Stimulated activated CD4-positive, alpha-beta T cell treated with anti-CD3 and anti-CD28 coated beads, Interleukin-15, amount 100 ng/mL, for 48 hours (primary cell): ENCODE data around the gene COA4.
"Not testable (repeated sequence)": the region's sequence is repeated elsewhere in the genome, so short reads cannot be mapped to it uniquely, and the experiment has no call there.

ENCODE experiments used
- DNase-seq, 2 donors: peaks; one replicate each; pipeline ENCODE4 v3.0.0-alpha.2; 2020; ENCODE audit warnings: low read depth in 2 of 2

Gene COA4

GRCh38 chr11:73876424-73877310, at the start of gene COA4, which contains the start of gene PAAF1:
Gene COA4 (minus strand): TSS chr11:73876846. CDS start chr11:73873378, 3,468 bp downstream.
Gene PAAF1 (plus strand): TSS chr11:73876999. CDS start chr11:73877022, 23 bp downstream.
- peak; percentile 94 to 95 for DNase-seq

DNA sequence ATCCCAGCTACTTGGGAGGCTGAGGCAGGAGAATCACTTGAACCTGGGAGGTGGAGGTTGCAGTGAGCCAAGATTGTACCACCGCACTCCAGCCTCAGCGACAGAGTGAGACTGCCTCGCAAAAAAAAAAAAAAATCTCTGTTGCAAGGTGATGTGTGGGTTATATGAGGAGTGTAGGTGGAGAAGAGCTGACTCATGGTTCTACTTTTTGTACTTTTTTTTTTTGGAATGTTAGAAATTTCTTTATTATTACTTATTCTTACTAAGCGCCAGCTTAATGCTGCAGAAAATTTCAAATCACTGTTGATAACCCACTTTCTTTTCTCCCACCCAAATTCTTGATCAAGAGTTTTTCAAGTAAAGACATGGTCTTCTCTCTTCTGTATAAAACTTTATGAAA, 44.5 kb upstream of the COA4 start:
- no peak for DNase-seq

DNA sequence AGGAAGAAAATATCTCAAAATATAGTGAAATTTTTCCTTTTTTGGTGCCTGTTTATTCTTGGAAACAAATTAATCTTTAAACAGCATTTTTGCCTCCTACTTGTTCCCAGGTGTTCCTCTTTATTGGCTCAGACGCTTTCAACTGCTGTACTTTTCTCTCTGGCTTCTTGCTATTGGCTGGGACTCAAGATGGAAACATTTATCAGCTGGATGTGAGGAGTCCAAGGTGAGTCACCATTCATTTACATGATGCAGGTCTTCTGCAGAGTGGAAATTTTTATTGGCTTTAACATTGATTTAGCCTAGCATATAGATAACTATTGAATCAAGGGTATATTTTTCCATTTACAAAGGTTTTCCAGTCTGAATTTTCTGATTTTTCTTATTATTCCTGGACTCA, 39.8 kb upstream of the COA4 start:
- DNase-seq = no peak

GRCh38 chr11:73914284-73914683, 37.6 kb upstream of the COA4 start:
- no peak for DNase-seq

- no peak for DNase-seq
Measured at GRCh38 chr11:73913472-73913871, 36.8 kb upstream of the COA4 start.

DNA sequence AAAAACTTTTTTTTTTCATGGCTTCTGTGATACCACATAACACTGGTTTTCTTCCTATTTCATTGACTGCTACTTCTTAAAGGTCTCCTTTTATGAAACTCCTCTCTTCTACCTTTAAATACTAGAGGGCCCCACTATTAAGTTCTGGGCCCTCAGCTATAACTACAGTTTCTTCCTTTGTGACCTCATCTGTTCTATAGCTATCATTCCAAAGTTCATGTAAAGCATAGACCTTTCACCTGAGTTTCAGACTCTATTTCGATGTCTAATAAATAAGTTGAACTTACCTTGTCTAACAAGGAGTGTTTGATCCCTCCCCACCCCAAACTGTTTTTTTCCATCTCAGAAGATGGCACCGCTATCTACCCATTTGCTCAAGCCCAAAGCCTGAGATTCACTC, 35.4 kb upstream of the COA4 start:
- DNase-seq = no peak

- DNase-seq = no peak
Measured at GRCh38 chr11:73907191-73907590, 30.5 kb upstream of the COA4 start.

GRCh38 chr11:73902303-73902702, 25.7 kb upstream of the COA4 start:
- DNase-seq = no peak

DNA sequence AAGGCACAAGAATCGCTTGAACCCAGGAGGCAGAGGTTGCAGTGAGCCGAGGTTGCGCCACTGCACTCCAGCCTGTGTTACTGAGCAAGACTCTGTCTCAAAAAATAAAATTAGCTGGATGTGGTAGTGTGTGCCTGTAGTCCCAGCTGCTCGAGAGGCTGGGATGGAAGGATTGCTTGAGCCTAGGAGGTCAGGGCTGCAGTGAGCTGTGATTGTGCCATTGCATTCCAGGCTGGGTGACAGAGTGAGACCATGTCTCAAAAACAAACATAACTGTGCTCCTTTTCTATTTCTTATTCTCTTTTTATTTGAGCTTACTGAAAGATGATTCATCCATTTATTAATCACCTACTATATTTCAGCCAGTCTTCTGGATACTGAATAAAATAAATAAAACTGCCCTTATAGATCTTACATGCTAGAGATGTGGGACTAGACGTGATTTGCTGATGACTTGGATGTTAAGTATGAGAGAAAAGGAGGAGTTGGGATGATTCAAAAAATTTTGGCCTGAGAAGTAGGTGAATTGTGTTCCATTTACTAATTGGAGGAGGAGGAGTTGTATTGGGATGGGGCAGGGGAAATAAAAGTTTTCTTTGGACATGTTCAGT, 18.2 kb upstream of the COA4 start:
- no peak for DNase-seq

DNA sequence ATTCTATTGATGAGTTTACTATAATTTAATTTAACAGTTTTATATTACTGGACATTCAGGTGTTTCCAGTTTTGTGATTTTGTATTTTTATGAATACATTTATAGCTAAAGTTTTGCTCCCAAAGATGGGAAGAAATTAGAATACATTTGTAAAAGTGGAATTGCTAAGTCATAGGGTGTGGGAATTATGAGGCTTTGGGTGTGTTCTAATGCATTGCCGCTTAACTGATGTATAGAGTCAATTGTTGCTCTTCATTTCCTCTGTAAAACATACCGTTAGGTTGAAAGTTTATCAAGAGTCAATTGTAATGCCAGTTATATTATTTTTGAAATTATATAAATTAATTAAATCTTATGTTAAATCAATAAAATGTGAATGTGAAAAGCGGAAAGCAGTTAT, 16.4 kb upstream of the COA4 start:
- no peak for DNase-seq

DNA sequence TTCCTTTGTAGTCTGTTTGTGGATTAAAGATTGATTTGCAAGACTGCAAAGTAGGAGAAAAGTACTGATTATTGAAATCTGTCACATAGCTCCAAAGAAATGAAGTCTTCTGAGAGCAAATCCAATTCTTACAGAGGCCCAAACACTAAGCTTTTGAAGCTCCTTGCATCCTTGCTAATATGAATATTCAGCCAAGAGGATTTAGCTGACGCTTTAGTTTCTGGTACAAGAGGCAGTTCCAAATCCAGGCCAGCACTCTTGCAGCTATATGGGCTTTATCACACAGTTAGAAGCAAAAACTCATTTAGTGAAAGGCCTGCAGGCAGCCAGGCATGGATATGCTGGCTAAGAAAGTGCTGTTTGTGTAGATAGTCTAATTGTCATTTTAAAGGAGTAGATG, 12.9 kb upstream of the COA4 start:
- no peak for DNase-seq

GRCh38 chr11:73889019-73889418, 12.4 kb upstream of the COA4 start:
- DNase-seq = no peak

DNA sequence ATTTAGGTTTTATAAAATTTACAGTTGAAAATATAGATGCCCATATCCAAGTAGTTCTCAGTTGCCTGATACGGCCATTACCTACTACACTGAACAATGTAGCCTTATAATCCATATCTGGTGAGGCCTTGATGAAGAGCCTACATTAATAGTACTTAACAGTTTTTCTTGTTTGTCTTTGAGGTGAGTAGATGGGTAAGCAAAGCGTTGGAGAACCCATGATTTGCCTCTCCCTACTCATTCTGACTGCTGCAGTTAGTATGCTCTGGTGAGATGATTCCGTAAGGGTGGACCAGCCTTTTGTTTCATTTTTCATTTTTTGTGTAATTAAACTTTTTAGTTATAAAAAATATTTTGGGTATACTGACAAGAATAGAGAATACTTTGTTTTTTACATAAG, 11.6 kb upstream of the COA4 start:
- DNase-seq = no peak

- no peak for DNase-seq
Measured at GRCh38 chr11:73883856-73884255, 7.2 kb upstream of the COA4 start.

GRCh38 chr11:73880449-73880848, 3.8 kb upstream of the COA4 start:
- DNase-seq = not testable (repeated sequence)

GRCh38 chr11:73878771-73879170, 2.1 kb upstream of the COA4 start:
- no peak for DNase-seq

- no peak for DNase-seq
Measured at GRCh38 chr11:73875840-73876239, 806 bp downstream of the COA4 start.

DNA sequence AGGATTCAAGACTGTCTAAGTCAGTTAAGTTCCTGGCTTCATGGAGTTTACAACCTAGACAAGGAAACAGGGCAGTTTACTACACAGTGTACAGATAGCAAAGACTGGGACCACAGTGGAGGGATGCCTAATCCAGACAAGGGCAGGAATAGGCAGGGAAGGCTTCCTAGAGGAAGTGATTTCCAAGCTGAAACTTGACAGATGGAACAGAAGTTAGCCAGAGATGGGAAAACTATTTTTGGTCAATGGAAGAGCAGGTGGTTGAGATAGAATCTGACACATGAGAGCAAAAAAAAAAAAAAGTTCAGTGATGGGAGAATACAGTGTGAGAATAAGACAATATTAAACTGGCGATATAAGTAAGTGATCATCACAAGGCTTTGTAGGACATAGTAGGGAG, 1.3 kb downstream of the COA4 start:
- no peak for DNase-seq

DNA sequence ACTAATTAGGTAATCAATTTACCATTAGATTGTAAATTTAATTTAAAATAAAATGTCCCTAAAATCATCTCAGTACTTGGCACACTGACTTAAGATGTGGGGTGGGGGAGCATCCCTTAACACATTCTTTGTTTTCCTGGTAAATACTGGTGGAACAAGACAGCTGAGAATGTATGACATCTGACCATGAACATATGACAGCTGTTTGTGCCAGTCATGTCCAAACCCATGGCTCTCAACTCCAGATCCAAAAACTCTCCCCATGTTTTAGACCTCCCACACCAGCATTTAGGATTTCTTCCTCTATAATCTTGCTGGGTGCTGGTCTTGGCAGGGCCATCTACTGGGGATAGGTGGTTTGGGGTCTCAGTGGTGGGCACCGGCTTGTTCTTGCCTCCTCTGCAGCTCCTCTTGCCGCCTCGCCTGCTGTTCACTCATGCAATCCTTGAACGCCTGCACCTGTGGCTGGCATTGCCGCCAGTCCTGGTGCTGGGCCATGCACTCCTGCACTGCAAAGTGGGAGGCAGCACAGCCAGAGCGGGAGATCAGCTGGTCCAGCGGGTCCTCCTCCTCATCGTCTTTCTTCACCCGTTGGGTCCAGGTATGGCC, 3.8 kb downstream of the COA4 start:
- DNase-seq = no peak

GRCh38 chr11:73870261-73870660, 6.4 kb downstream of the COA4 start:
- DNase-seq = no peak

GRCh38 chr11:73869332-73869949, 7.2 kb downstream of the COA4 start:
- no peak for DNase-seq

- DNase-seq = no peak
Measured at GRCh38 chr11:73866586-73866996, 10.1 kb downstream of the COA4 start.
